ENCODE data around the gene CRTC1.

GRCh38 chr19:18676692-18677091 lies 6.8 kb upstream of the CRTC1 start:
- TF ChIP-seq L3MBTL2 (conservative IDR thresholded peaks at IDR 0.05) (no peak), FOXA1 (IDR thresholded peaks at IDR 0.05) (no peak), FOXM1 (IDR thresholded peaks at IDR 0.05; ENCODE audit: borderline replicate concordance) (no peak), BHLHE40 (IDR thresholded peaks at IDR 0.05; ENCODE audit: borderline replicate concordance) (no peak), NFRKB (IDR thresholded peaks at IDR 0.05) (no peak), PKNOX1 (IDR thresholded peaks at IDR 0.05) (no peak)
